H9 (cell line): ENCODE measurements around the gene CCBE1. TPM values are rescaled to one million over a fixed set of nuclear protein-coding genes. Genes with fewer than 3 reads are reported as not detected.

Experiments
- DNase-seq: peaks from one replicate; pipeline ENCODE4 v3.0.0-alpha.2; 2017
- H2AFZ ChIP-seq: one replicate; pipeline ENCODE4 v1.6.1; 2013; ENCODE audit warnings: mild to moderate bottlenecking, low read length, control low read depth, moderate library complexity
- H2AK5ac ChIP-seq: 2 replicates; pipeline ENCODE4 v1.6.1; 2013; ENCODE audit warnings: low read length, control low read depth, mixed read lengths; ENCODE audit not compliant: insufficient read length
- H2BK120ac ChIP-seq: one replicate; pipeline ENCODE4 v1.6.1; 2013; ENCODE audit warnings: low read depth, mild to moderate bottlenecking, low read length, control low read depth, inconsistent platforms; ENCODE audit not compliant: poor library complexity, severe bottlenecking
- H2BK12ac ChIP-seq: 2 replicates; pipeline ENCODE4 v1.6.1; 2013; ENCODE audit warnings: low read length, control low read depth, mixed read lengths, low read depth; ENCODE audit not compliant: insufficient read length
- H2BK15ac ChIP-seq: 2 replicates; pipeline ENCODE4 v1.6.1; 2013; ENCODE audit warnings: low read depth, low read length, control low read depth
- H2BK20ac ChIP-seq: one replicate; pipeline ENCODE4 v1.6.1; 2013; ENCODE audit warnings: low read depth, mild to moderate bottlenecking, low read length, control low read depth, inconsistent platforms; ENCODE audit not compliant: poor library complexity, severe bottlenecking
- H2BK5ac ChIP-seq: 2 replicates; pipeline ENCODE4 v1.6.1; 2013; ENCODE audit warnings: low read length, control low read depth, mixed read lengths; ENCODE audit not compliant: insufficient read length
- H3K14ac ChIP-seq: 2 replicates; pipeline ENCODE4 v1.6.1; 2013; ENCODE audit warnings: low read length, control low read depth; ENCODE audit not compliant: insufficient read depth
- H3K18ac ChIP-seq: 2 replicates; pipeline ENCODE4 v1.6.1; 2013; ENCODE audit warnings: low read depth, mild to moderate bottlenecking, mixed read lengths, low read length, control low read depth; ENCODE audit not compliant: insufficient read length
- H3K23ac ChIP-seq: 2 replicates; pipeline ENCODE4 v1.6.1; 2013; ENCODE audit warnings: low read length, control low read depth, mixed read lengths, low read depth; ENCODE audit not compliant: insufficient read length
- H3K23me2 ChIP-seq: 2 replicates; pipeline ENCODE4 v1.6.1; 2013; ENCODE audit warnings: low read depth, mild to moderate bottlenecking, mixed read lengths, low read length, control low read depth; ENCODE audit not compliant: insufficient read length, poor library complexity, severe bottlenecking
- H3K27ac ChIP-seq: 2 replicates; pipeline ENCODE4 v1.5.1; 2013; ENCODE audit warnings: low read length, control low read depth, mixed read lengths, low read depth; ENCODE audit not compliant: insufficient read length
- H3K27me3 ChIP-seq: 2 replicates; pipeline ENCODE4 v1.6.1; 2013; ENCODE audit warnings: low read length, control low read depth, inconsistent platforms; ENCODE audit not compliant: insufficient read depth
- H3K4ac ChIP-seq: 2 replicates; pipeline ENCODE4 v1.6.1; 2013; ENCODE audit warnings: low read depth, mild to moderate bottlenecking, control low read depth, inconsistent platforms, low read length, moderate library complexity
- H3K4me1 ChIP-seq: 2 replicates; pipeline ENCODE4 v1.6.1; 2013; ENCODE audit warnings: low read length, control low read depth, inconsistent platforms; ENCODE audit not compliant: insufficient read depth
- H3K4me2 ChIP-seq: 2 replicates; pipeline ENCODE4 v1.6.1; 2013; ENCODE audit warnings: low read length, control low read depth, mixed read lengths; ENCODE audit not compliant: insufficient read length, insufficient read depth
- H3K56ac ChIP-seq: 2 replicates; pipeline ENCODE4 v1.6.1; 2013; ENCODE audit warnings: low read depth, mild to moderate bottlenecking, mixed read lengths, low read length, control low read depth; ENCODE audit not compliant: insufficient read length
- H3K79me1 ChIP-seq: 2 replicates; pipeline ENCODE4 v1.6.1; 2013; ENCODE audit warnings: low read depth, mild to moderate bottlenecking, moderate library complexity, low read length, control low read depth, inconsistent platforms; ENCODE audit not compliant: insufficient read depth, poor library complexity, severe bottlenecking
- H3K79me2 ChIP-seq: 2 replicates; pipeline ENCODE4 v1.6.1; 2013; ENCODE audit warnings: low read length, control low read depth, inconsistent platforms; ENCODE audit not compliant: insufficient read depth
- H3K9ac ChIP-seq: 2 replicates; pipeline ENCODE4 v1.6.1; 2013; ENCODE audit warnings: low read length, control low read depth, mixed read lengths; ENCODE audit not compliant: insufficient read length; ENCODE audit errors: extremely low read depth
- H3K9me3 ChIP-seq: one replicate; pipeline ENCODE4 v1.6.1; 2013; ENCODE audit warnings: low read depth, low read length, inconsistent platforms; ENCODE audit not compliant: control insufficient read depth
- H3T11ph ChIP-seq: one replicate; pipeline ENCODE4 v1.6.1; 2013; ENCODE audit warnings: mild to moderate bottlenecking, low read length, control low read depth, inconsistent platforms
- H4K20me1 ChIP-seq: one replicate; pipeline ENCODE4 v1.6.1; 2013; ENCODE audit not compliant: control insufficient read depth, insufficient read length, insufficient read depth
- H4K5ac ChIP-seq: 2 replicates; pipeline ENCODE4 v1.6.1; 2013; ENCODE audit warnings: low read depth, mild to moderate bottlenecking, mixed read lengths, low read length, control low read depth; ENCODE audit not compliant: insufficient read length
- H4K8ac ChIP-seq: replicated peaks from 2 replicates; pipeline ENCODE4 v1.6.1; 2013; ENCODE audit warnings: low read length, control low read depth, mixed read lengths, low read depth; ENCODE audit not compliant: insufficient read length
- H4K91ac ChIP-seq: 2 replicates; pipeline ENCODE4 v1.6.1; 2013; ENCODE audit warnings: low read depth, mild to moderate bottlenecking, moderate library complexity, mixed read lengths, low read length, control low read depth; ENCODE audit not compliant: insufficient read length
- H3K27ac Mint-ChIP-seq, 3 experiments: 2 replicates in 2 of 3; 3 replicates in 1 of 3; pipeline ENCODE4 v1.8.0; 2020 to 2021; ENCODE audit warnings: mixed read lengths in 3 of 3, mild to moderate bottlenecking in 1 of 3, moderate library complexity in 1 of 3
- H3K27me3 Mint-ChIP-seq: 2 replicates; pipeline ENCODE4 v1.8.0; 2021; ENCODE audit warnings: low read depth, mild to moderate bottlenecking, moderate library complexity, mixed read lengths
- H3K36me3 Mint-ChIP-seq, 3 experiments: 2 replicates in 2 of 3; 3 replicates in 1 of 3; pipeline ENCODE4 v1.8.0; 2020 to 2021; ENCODE audit warnings: low read depth in 3 of 3, mixed read lengths in 3 of 3; ENCODE audit not compliant: insufficient read depth in 1 of 3
- H3K4me1 Mint-ChIP-seq, 2 experiments: 2 replicates each; pipeline ENCODE4 v1.8.0; 2020; ENCODE audit warnings: mixed read lengths in 2 of 2
- H3K4me3 Mint-ChIP-seq, 2 experiments: 2 replicates in 1 of 2; 3 replicates in 1 of 2; pipeline ENCODE4 v1.8.0; 2020 to 2021; ENCODE audit warnings: mild to moderate bottlenecking in 2 of 2, mixed read lengths in 2 of 2, moderate library complexity in 1 of 2
- H3K9me3 Mint-ChIP-seq, 2 experiments: 2 replicates in 1 of 2; 3 replicates in 1 of 2; pipeline ENCODE4 v1.8.0; 2020; ENCODE audit warnings: mild to moderate bottlenecking in 2 of 2, mixed read lengths in 2 of 2, moderate library complexity in 1 of 2
- CTCF ChIP-seq: fragments of 200-600 bp; sonication (generic); conservative IDR thresholded peaks from 3 replicates; pipeline ENCODE4 v1.8.0; 2021; ENCODE audit warnings: antibody characterized with exemption, mild to moderate bottlenecking
- WGBS: extraction: QIAGEN DNeasy Blood & Tissue Kit; methylation state at CpG from one replicate; pipeline ENCODE4 v1.1.7; 2013; ENCODE audit warnings: missing lambda C conversion rate, low lambda C conversion rate, mixed read lengths; ENCODE audit not compliant: insufficient read length; ENCODE audit errors: extremely low coverage; 5-methylcytosine and 5-hydroxymethylcytosine counted together
- total RNA-seq: library from RNA; stranded (reverse); gene quantifications from 2 replicates; pipeline ENCODE4 v1.2.1, GENCODE V29; 2021

CCBE1 gene
- total RNA-seq, 1 experiment from 2014 or later, result 0.39 TPM

- no CpG with 5 or more reads among the region's 3 CpGs for WGBS
- H3K27ac Mint-ChIP-seq, result no peak overlapping the region
Observed at GRCh38 chr18:59461171-59461570, 236.1 kb downstream of the CCBE1 start.

More at GRCh38 chr18:59461171-59461570, 236.1 kb downstream of the CCBE1 start:
- no peak overlapping the region for H2BK12ac ChIP-seq
- Mint-ChIP-seq H3K36me3 (no peaks in the 10 kb centered on the region), H3K4me3 (no peak overlapping the region), H3K27me3 (no peaks in the 10 kb centered on the region), H3K9me3 (no peaks in the 10 kb centered on the region), H3K4me1 (peaks cover 0 to 14% of the 10 kb centered on the region in 2 experiments; a peak in 3 of 4 replicates)
- no peak overlapping the region for H3K14ac ChIP-seq
- no peak overlapping the region for H3K9ac ChIP-seq
- H2AK5ac ChIP-seq, result no peak overlapping the region
- H3K27me3 ChIP-seq, result no peaks in the 10 kb centered on the region
- H4K5ac ChIP-seq, result no peak overlapping the region
- no peak overlapping the region for H3K4ac ChIP-seq
- no peak overlapping the region for H2BK20ac ChIP-seq
- no peaks in the 10 kb centered on the region for H3K23me2 ChIP-seq
- no peak overlapping the region for H2AFZ ChIP-seq
- no peak overlapping the region for H2BK120ac ChIP-seq
- H3K79me1 ChIP-seq, result no peaks in the 10 kb centered on the region
- H2BK5ac ChIP-seq, result no peak overlapping the region
- H3K4me1 ChIP-seq, result no peaks in the 10 kb centered on the region
- TF ChIP-seq CTCF, result no peak
- DNase-seq, result no peak
- H3K4me2 ChIP-seq, result no peak overlapping the region
- H3K18ac ChIP-seq, result no peak overlapping the region
- H3K56ac ChIP-seq, result no peak overlapping the region
- H4K20me1 ChIP-seq, result no peaks in the 10 kb centered on the region
- no peaks in the 10 kb centered on the region for H3K79me2 ChIP-seq
- no peak overlapping the region for H3K27ac ChIP-seq
- H3T11ph ChIP-seq, result no peak overlapping the region
- H4K91ac ChIP-seq, result no peak overlapping the region
- no peak overlapping the region for H3K23ac ChIP-seq
- no peaks in the 10 kb centered on the region for H3K9me3 ChIP-seq
- no peak overlapping the region for H2BK15ac ChIP-seq
- H4K8ac ChIP-seq, result no peak overlapping the region
